Ovary (tissue), 9 donors: ENCODE results near the gene ATP2C1. TPM values are rescaled to one million over a fixed set of nuclear protein-coding genes. Genes with fewer than 3 reads are reported as not detected.

ENCODE experiments used
- DNase-seq, 5 donors: peaks; one replicate each; pipeline ENCODE4 v3.0.0-alpha.2; 2019 to 2020
- H3K27ac ChIP-seq, 2 donors: fragments of 200-600 bp; one replicate each; pipeline versions ENCODE4 v1.5.1 to v1.8.0; 2019 to 2022
- H3K27me3 ChIP-seq: fragments of 200-600 bp; one replicate; pipeline ENCODE4 v1.8.0; 2022
- H3K36me3 ChIP-seq: fragments of 200-600 bp; sonication (generic); one replicate; pipeline ENCODE4 v1.5.1; 2019
- H3K4me1 ChIP-seq: one replicate; pipeline ENCODE4 v1.8.1; 2013; ENCODE audit warnings: mild to moderate bottlenecking, moderate library complexity; ENCODE audit not compliant: insufficient read depth
- H3K4me3 ChIP-seq: fragments of 200-600 bp; sonication (generic); one replicate; pipeline ENCODE4 v1.5.1; 2017
- H3K9me3 ChIP-seq, 2 donors: fragments of 200-600 bp in 1 of 2; sonication (generic) in 1 of 2; one replicate each; pipeline versions ENCODE4 v1.5.1 to v1.8.1; 2013 to 2019; ENCODE audit warnings: mild to moderate bottlenecking in 1 of 2, moderate library complexity in 1 of 2
- CTCF ChIP-seq, 3 donors: fragments of 450-650 bp in 2 of 3; fragments of 200-600 bp in 1 of 3; IDR thresholded peaks; one replicate each; pipeline versions ENCODE4 v1.5.1 to v1.8.0; 2016 to 2022; ENCODE audit warnings: antibody characterized with exemption in 3 of 3, mild to moderate bottlenecking in 1 of 3
- EP300 ChIP-seq: sonication (generic); formaldehyde crosslinking; IDR thresholded peaks from one replicate; pipeline ENCODE4 v1.6.1; 2017; ENCODE audit warnings: antibody characterized with exemption
- POLR2A ChIP-seq: fragments of 450-650 bp; IDR thresholded peaks from one replicate; pipeline ENCODE4 v1.6.1; 2017; ENCODE audit warnings: antibody characterized with exemption, mild to moderate bottlenecking, moderate library complexity
- WGBS, 3 donors: extraction: QIAGEN DNeasy Blood & Tissue Kit in 1 of 3; methylation state at CpG; one replicate each; pipeline versions ENCODE4 v1.1.5 to v1.1.7; 2013 to 2017; 5-methylcytosine and 5-hydroxymethylcytosine counted together
- intact Hi-C, 4 donors: fragments of 100-400 bp; cut with DNase I; formaldehyde crosslinking; loops; one replicate each; pipeline versions ENCODE4 v1.11.0 to v1.15.1; 2022 to 2023
- polyA plus RNA-seq, 2 donors: library from polyadenylated mRNA; stranded (reverse); fragments of 200-250 nt in 1 of 2; fragments of 350-450 nt in 1 of 2; fragmentation: Illumina TruSeq in 1 of 2; extraction: RNeasy Lipid Tissue Mini Kit (QIAGEN cat#74804) in 1 of 2; gene quantifications; one replicate each; pipeline ENCODE4 v1.2.3, GENCODE V29; 2013 to 2014
- total RNA-seq, 7 donors: library from RNA; depleted of rRNA in 2 of 7; stranded (reverse); fragments of >200 nt in 2 of 7; fragmentation: NEBNext Ultra II Directional in 3 of 7; extraction: Animal tissue kit (Norgen Biotek cat#: 25700) in 3 of 7; gene quantifications; one replicate each; pipeline versions ENCODE4 v1.1.0 to v1.2.4, GENCODE V29; 2016 to 2023
- donor health status: DM: no; HTN: no; CAD: no; lungs with moderate emphysema.
- donor health status: DM: no; HTN: no; CAD: no.
- donor health status: Bipolar disorder and iron deficiency.
- donor health status: DM: yes; HTN: yes; CAD: no.
- donor health status: DM: no; HTN: no; CAD: no.
- donor health status: DM: yes; HTN: yes; CAD: no.

The ATP2C1 gene
- total and polyA plus RNA-seq, 9 donors, result 27.3 to 88.4 (median 53.0) TPM

- H3K27me3 ChIP-seq, result no peaks in the 10 kb centered on the region
- H3K9me3 ChIP-seq, result no peaks in the 10 kb centered on the region
- no peaks in the 10 kb centered on the region for H3K36me3 ChIP-seq
- peaks cover 1% of the 10 kb centered on the region for H3K4me1 ChIP-seq
- 0 to 2% (median 1%) methylated on average over 14 of the region's 14 CpGs for WGBS, 3 donors
- peak overlapping the region; percentile 86 to 88 for H3K27ac ChIP-seq
- TF ChIP-seq CTCF (IDR thresholded peaks at IDR 0.05), result peak; percentile 44 to 80 (median 79)
- TF ChIP-seq POLR2A, result no peak
- TF ChIP-seq EP300, result no peak
- DNase-seq, result peak in 4 of 5 donors; percentile 41 to 75 (median 62)
- intact Hi-C loops, result loop anchor here in 2 of 4 donors (5.0 to 10.0 kb wide), 2 partner anchors 141 to 148 kb away; partner anchors contain the start of gene PIK3R4 (in 1 of the 2)
- peak overlapping the region; percentile 82 for H3K4me3 ChIP-seq
These were observed 1.0 kb upstream of the ATP2C1 start for GRCh38 chr3:130892759-130893375.

GRCh38 chr3:130894130-130894985 lies 474 bp downstream of the ATP2C1 start:
- Histone ChIP-seq H3K9me3 (no peaks in the 10 kb centered on the region), H3K4me1 (peaks cover 1% of the 10 kb centered on the region), H3K27ac (peak overlapping the region; percentile 86 to 88), H3K4me3 (peak overlapping the region; percentile 82), H3K27me3 (no peaks in the 10 kb centered on the region), H3K36me3 (no peaks in the 10 kb centered on the region)
- WGBS, 3 donors, result 0% methylated on average over 33 to 51 of the region's 52 CpGs
- peak; percentile 36 to 67 (median 60) for DNase-seq
- intact Hi-C loops, result loop anchor here in 2 of 4 donors (5.0 to 10.0 kb wide), 2 partner anchors 142 to 150 kb away; partner anchors contain the start of gene PIK3R4 (in 1 of the 2)
- TF ChIP-seq POLR2A (no peak), EP300 (no peak), CTCF (IDR thresholded peaks at IDR 0.05) (no peak)

- H3K9me3 ChIP-seq, result no peaks in the 10 kb centered on the region
- intact Hi-C loops, result loop anchor here in 2 of 4 donors (5.0 to 10.0 kb wide), 2 partner anchors 143 to 150 kb away; partner anchors contain the start of gene PIK3R4 (in 1 of the 2)
- peak overlapping the region in 1 of 2 donors; percentile 86 for H3K27ac ChIP-seq
- TF ChIP-seq EP300, result no peak
- no peak for TF ChIP-seq CTCF (IDR thresholded peaks at IDR 0.05)
- no peak for TF ChIP-seq POLR2A
- peak overlapping the region; percentile 82 for H3K4me3 ChIP-seq
- no peaks in the 10 kb centered on the region for H3K27me3 ChIP-seq
- H3K4me1 ChIP-seq, result peaks cover 1% of the 10 kb centered on the region
- H3K36me3 ChIP-seq, result no peaks in the 10 kb centered on the region
- no peak for DNase-seq
- 0 to 1% (median 1%) methylated on average over 4 of the region's 4 CpGs for WGBS, 3 donors
These were observed 1.0 kb downstream of the ATP2C1 start for GRCh38 chr3:130894986-130895280.

- TF ChIP-seq EP300, result no peak
- no peak for TF ChIP-seq CTCF (IDR thresholded peaks at IDR 0.05)
- TF ChIP-seq POLR2A, result no peak
- intact Hi-C loops, result loop anchor here in 1 of 4 donors (10.0 kb wide), 1 partner anchor 151 kb away; the partner anchor contains the start of gene PIK3R4
- Histone ChIP-seq H3K4me3 (no peak overlapping the region), H3K27ac (no peak overlapping the region), H3K9me3 (no peaks in the 10 kb centered on the region), H3K27me3 (no peaks in the 10 kb centered on the region), H3K36me3 (no peaks in the 10 kb centered on the region), H3K4me1 (peaks cover 1% of the 10 kb centered on the region)
- 63 to 70% (median 65%) methylated on average over 5 of the region's 5 CpGs for WGBS, 3 donors
- no peak for DNase-seq
These were observed 2.0 kb downstream of the ATP2C1 start for GRCh38 chr3:130895690-130896488.
